Stimulated activated CD4-positive, alpha-beta T cell treated with anti-CD3 and anti-CD28 coated beads, Interleukin-1b, Interleukin-23, amount 100 ng/mL, for 1 hour (primary cell): Measurements from ENCODE around the gene ADH7.
A peak's percentile ranks its signal among the peaks of the same experiment; 100 is the strongest.
"Not testable (repeated sequence)": the region's sequence is repeated elsewhere in the genome, so short reads cannot be mapped to it uniquely, and the experiment has no call there.

Experiments used
- DNase-seq, 2 donors: peaks; one replicate each; pipeline ENCODE4 v3.0.0-alpha.2; 2020; ENCODE audit warnings: low read depth in 2 of 2

The ADH7 gene

GRCh38 chr4:99415762-99416161 is 19.4 kb downstream of the ADH7 start:
- not testable (repeated sequence) for DNase-seq

GRCh38 chr4:99414902-99415301 is 20.2 kb downstream of the ADH7 start:
- not testable (repeated sequence) for DNase-seq

GRCh38 chr4:99414401-99414800 is 20.7 kb downstream of the ADH7 start:
- no peak for DNase-seq

- no peak for DNase-seq
Measured at GRCh38 chr4:99413140-99413539, 22.0 kb downstream of the ADH7 start.

GRCh38 chr4:99411041-99411440 is 24.1 kb downstream of the ADH7 start:
- no peak for DNase-seq

- no peak for DNase-seq
Measured at GRCh38 chr4:99410075-99410474, 25.1 kb downstream of the ADH7 start.

GRCh38 chr4:99408346-99408745 is 26.8 kb downstream of the ADH7 start:
- no peak for DNase-seq

GRCh38 chr4:99405433-99406115 is 29.6 kb downstream of the ADH7 start:
- peak; percentile 2 to 38 for DNase-seq

- DNase-seq = no peak
Measured at GRCh38 chr4:99404595-99405287, 30.4 kb downstream of the ADH7 start.

GRCh38 chr4:99403380-99404184 is 31.6 kb downstream of the ADH7 start:
- no peak for DNase-seq

- DNase-seq = no peak
Measured at GRCh38 chr4:99402765-99403164, 32.4 kb downstream of the ADH7 start.

GRCh38 chr4:99400831-99401230 is 34.3 kb downstream of the ADH7 start:
- no peak for DNase-seq

- DNase-seq = no peak
Measured at GRCh38 chr4:99399017-99399416, 36.1 kb downstream of the ADH7 start.

GRCh38 chr4:99395595-99396364 is 39.4 kb downstream of the ADH7 start:
- no peak for DNase-seq

GRCh38 chr4:99394896-99395295 is 40.2 kb downstream of the ADH7 start:
- no peak for DNase-seq

GRCh38 chr4:99390055-99390454 is 45.1 kb downstream of the ADH7 start:
- DNase-seq = no peak

- no peak for DNase-seq
Measured at GRCh38 chr4:99389606-99390005, 45.5 kb downstream of the ADH7 start.

- DNase-seq = no peak
Measured at GRCh38 chr4:99383833-99384392, 51.2 kb downstream of the ADH7 start.

GRCh38 chr4:99383399-99383798 is 51.7 kb downstream of the ADH7 start:
- no peak for DNase-seq

GRCh38 chr4:99382745-99383360 is 52.3 kb downstream of the ADH7 start:
- DNase-seq = no peak

GRCh38 chr4:99381588-99382175 is 53.5 kb downstream of the ADH7 start:
- no peak for DNase-seq
